K562 (cell line): ENCODE results near the gene SEZ6. TPM values are rescaled to one million over a fixed set of nuclear protein-coding genes. Genes with fewer than 3 reads are reported as not detected.
A peak's percentile ranks its signal among the peaks of the same experiment; 100 is the strongest.

Experiments used
- ATF6 ChIP-seq: sonication (generic); formaldehyde crosslinking; IDR thresholded peaks from 2 replicates; pipeline ENCODE4 v1.4.0; 2020; ENCODE audit warnings: mild to moderate bottlenecking, missing genetic modification reagents
- GABPB1 ChIP-seq: sonication (generic); formaldehyde crosslinking; IDR thresholded peaks from 2 replicates; pipeline ENCODE4 v1.8.0; 2022; ENCODE audit warnings: mild to moderate bottlenecking, missing genetic modification reagents
- GATAD2A ChIP-seq: fragments of 450-650 bp; IDR thresholded peaks from 2 replicates; pipeline ENCODE4 v1.6.1; 2017
- GTF3C2 ChIP-seq: IDR thresholded peaks from 3 replicates; pipeline ENCODE4 v1.6.1; 2011; ENCODE audit warnings: borderline replicate concordance, mild to moderate bottlenecking, moderate library complexity; ENCODE audit not compliant: insufficient read length; ENCODE audit errors: extremely low read depth
- HMG20A ChIP-seq: fragments of 450-650 bp; formaldehyde crosslinking; conservative IDR thresholded peaks from 2 replicates; pipeline ENCODE4 v1.4.0; 2020; ENCODE audit warnings: mild to moderate bottlenecking, mixed read lengths
- HNRNPL ChIP-seq: fragments of 200-400 bp; formaldehyde crosslinking; IDR thresholded peaks from 2 replicates; pipeline ENCODE4 v1.6.1; 2017; ENCODE audit warnings: low read depth, mild to moderate bottlenecking, low read length
- MAZ ChIP-seq, 2 experiments: fragments of 450-650 bp in 1 of 2; sonication (generic) in 1 of 2; formaldehyde crosslinking; IDR thresholded peaks in 1 of 2; conservative IDR thresholded peaks in 1 of 2; 2 replicates each; pipeline versions ENCODE4 v1.4.0 to v1.5.0; 2020; ENCODE audit warnings: mild to moderate bottlenecking in 1 of 2, missing genetic modification reagents in 1 of 2
- PML ChIP-seq: IDR thresholded peaks from 2 replicates; pipeline ENCODE4 v1.6.1; 2012; ENCODE audit warnings: low read length, inconsistent platforms
- SMARCA5 ChIP-seq: fragments of 450-650 bp; IDR thresholded peaks from 2 replicates; pipeline ENCODE4 v1.6.1; 2016
- SRSF7 ChIP-seq: fragments of 200-400 bp; formaldehyde crosslinking; optimal IDR thresholded peaks from 2 replicates; pipeline ENCODE3; 2017; ENCODE audit warnings: mild to moderate bottlenecking, low read depth, low read length
- STAT5A ChIP-seq: IDR thresholded peaks from 2 replicates; pipeline ENCODE4 v1.6.1; 2012; ENCODE audit warnings: low read length, inconsistent platforms, borderline replicate concordance
- TEAD1 ChIP-seq, 2 experiments: fragments of 450-650 bp in 1 of 2; sonication (generic) in 1 of 2; formaldehyde crosslinking; IDR thresholded peaks; 2 replicates each; pipeline versions ENCODE4 v1.4.0 to v1.8.0; 2020 to 2022; ENCODE audit warnings: mild to moderate bottlenecking in 2 of 2, missing genetic modification reagents in 1 of 2
- XRCC5 ChIP-seq: fragments of 200-400 bp; formaldehyde crosslinking; IDR thresholded peaks from 2 replicates; pipeline ENCODE4 v1.6.1; 2017; ENCODE audit warnings: low read depth, mild to moderate bottlenecking, low read length
- ZBTB49 ChIP-seq: sonication (generic); formaldehyde crosslinking; IDR thresholded peaks from 2 replicates; pipeline ENCODE4 v1.8.0; 2022; ENCODE audit warnings: missing genetic modification reagents, mild to moderate bottlenecking, borderline replicate concordance
- ZNF124 ChIP-seq: sonication (generic); formaldehyde crosslinking; IDR thresholded peaks from 2 replicates; pipeline ENCODE4 v1.8.1; 2022; ENCODE audit warnings: missing genetic modification reagents
- ZNF197 ChIP-seq: fragments of 200-800 bp; sonication (Bioruptor generic); IDR thresholded peaks from 2 replicates; pipeline ENCODE4 v1.6.1; 2016; ENCODE audit warnings: low read depth, missing genetic modification characterization, missing compliant biosample characterization
- ZNF347 ChIP-seq: fragments of 450-650 bp; formaldehyde crosslinking; IDR thresholded peaks from 2 replicates; pipeline ENCODE4 v1.4.0; 2020; ENCODE audit warnings: low read depth, mild to moderate bottlenecking, moderate library complexity
- polyA plus RNA-seq, 8 experiments: library from polyadenylated mRNA; depleted of rRNA in 4 of 8; stranded (reverse) in 5 of 8; unstranded in 3 of 8; fragments of >200 nt; fragmentation: Nextera tagmentation in 2 of 8; fragmentation: Illumina TruSeq in 1 of 8; extraction: Ambion mirVana in 2 of 8; extraction: Trizol in 1 of 8; gene quantifications; 2 replicates each; pipeline versions ENCODE4 v1.2.1 to v1.2.3, GENCODE V29; 2011 to 2014; ENCODE audit warnings: inconsistent platforms in 1 of 8, missing spikeins in 1 of 8
- total RNA-seq, 7 experiments: library from RNA; depleted of rRNA in 6 of 7; stranded (reverse); fragments of >200 nt in 6 of 7; fragmentation: Illumina TruSeq in 2 of 7; extraction: Trizol in 2 of 7; gene quantifications; 2 replicates each; pipeline versions ENCODE4 v1.2.1 to v1.2.3, GENCODE V29; 2011 to 2021; ENCODE audit warnings: low replicate concordance in 1 of 7

SEZ6 gene
- total and polyA plus RNA-seq, 9 of the 15 experiments (the other 6 are each of a cell fraction or from before 2014, with no cell fraction given): not detected

- TF ChIP-seq XRCC5 (no peak; the same call in 1 of the 2 replicates), ATF6 (no peak), ZNF197 (CRISPR knock-in tag) (no peak), MAZ (CRISPR knock-in tag; conservative IDR thresholded peaks at IDR 0.05 in 1 of 2, IDR thresholded peaks at IDR 0.05 in 1 of 2) (peak; percentile 37 to 60; a peak in 2 of 4 replicates), HMG20A (no peak), ZBTB49 (no peak), STAT5A (peak; percentile 69; the same call in 1 of the 2 replicates), TEAD1 (CRISPR knock-in tag; IDR thresholded peaks at IDR 0.05) (0 out of 4 replicates have a peak, but pooled peaks have one; percentile 18 to 60), ZNF124 (CRISPR knock-in tag) (no peak), SRSF7 (no peak), SMARCA5 (0 out of 2 replicates have a peak, but pooled peaks have one; percentile 44), GATAD2A (peak; percentile 12; the same call in 1 of the 2 replicates), GABPB1 (CRISPR knock-in tag) (peak; percentile 23; the same call in 1 of the 2 replicates), HNRNPL (no peak), GTF3C2 (no peak), ZNF347 (CRISPR knock-in tag) (no peak), PML (peak; percentile 56; the same call in 1 of the 2 replicates)
Observed at GRCh38 chr17:28912281-28912937, 93.4 kb downstream of the SEZ6 start (continued).
